Inflammatory macrophage (primary cell): ENCODE measurements around the gene ZMAT5.
"Not testable (repeated sequence)": the region's sequence is repeated elsewhere in the genome, so short reads cannot be mapped to it uniquely, and the experiment has no call there.

Source experiments
- DNase-seq, 2 donors: peaks; one replicate each; pipeline ENCODE4 v3.0.0-alpha.2; 2020 to 2022

ZMAT5 gene

GRCh38 chr22:29786031-29786430 is 19.2 kb upstream of the ZMAT5 start:
- DNase-seq: no peak

- DNase-seq: no peak
Observed at GRCh38 chr22:29784451-29785361, 17.9 kb upstream of the ZMAT5 start.

- DNase-seq: no peak
Observed at GRCh38 chr22:29782061-29782845, 15.4 kb upstream of the ZMAT5 start.

GRCh38 chr22:29780748-29781676 is 14.2 kb upstream of the ZMAT5 start:
- no peak for DNase-seq

GRCh38 chr22:29780220-29780619 is 13.4 kb upstream of the ZMAT5 start:
- DNase-seq: no peak

GRCh38 chr22:29773233-29773632 is 6.4 kb upstream of the ZMAT5 start:
- no peak for DNase-seq

GRCh38 chr22:29772170-29772641 is 5.4 kb upstream of the ZMAT5 start:
- peak; percentile 27 to 43 for DNase-seq

GRCh38 chr22:29769723-29770321 is 3.0 kb upstream of the ZMAT5 start:
- DNase-seq: no peak

GRCh38 chr22:29768052-29768693 is 1.4 kb upstream of the ZMAT5 start:
- peak; percentile 15 to 31 for DNase-seq

GRCh38 chr22:29767171-29768051 is 604 bp upstream of the ZMAT5 start, which contains the start of gene UQCR10:
Gene UQCR10 (plus strand): TSS chr22:29767369. CDS start chr22:29767399, 30 bp downstream.
- peak; percentile 91 to 95 for DNase-seq

- DNase-seq: peak in 1 of 2 donors; percentile 2
Observed at GRCh38 chr22:29765905-29766631, 739 bp downstream of the ZMAT5 start.

- no peak for DNase-seq
Observed at GRCh38 chr22:29762263-29762662, 4.5 kb downstream of the ZMAT5 start.

- no peak for DNase-seq
Observed at GRCh38 chr22:29758959-29759358, 7.8 kb downstream of the ZMAT5 start.

- DNase-seq: no peak
Observed at GRCh38 chr22:29758068-29758622, 8.7 kb downstream of the ZMAT5 start.

- no peak for DNase-seq
Observed at GRCh38 chr22:29757096-29757495, 9.7 kb downstream of the ZMAT5 start.

GRCh38 chr22:29756341-29756740 is 10.5 kb downstream of the ZMAT5 start:
- no peak for DNase-seq

- DNase-seq: no peak
Observed at GRCh38 chr22:29755889-29756288, 10.9 kb downstream of the ZMAT5 start.

GRCh38 chr22:29754658-29755395 is 12.0 kb downstream of the ZMAT5 start:
- not testable (repeated sequence) for DNase-seq
